Measurements from ENCODE around the gene GMPS. TPM values are rescaled to one million over a fixed set of nuclear protein-coding genes. Genes with fewer than 3 reads are reported as not detected.
A peak's percentile ranks its signal among the peaks of the same experiment; 100 is the strongest.
"Not testable (repeated sequence)": the region's sequence is repeated elsewhere in the genome, so short reads cannot be mapped to it uniquely, and the experiment has no call there.

Gene GMPS
- polyA plus RNA-seq, 1 donor, result 41.3 TPM

DNA sequence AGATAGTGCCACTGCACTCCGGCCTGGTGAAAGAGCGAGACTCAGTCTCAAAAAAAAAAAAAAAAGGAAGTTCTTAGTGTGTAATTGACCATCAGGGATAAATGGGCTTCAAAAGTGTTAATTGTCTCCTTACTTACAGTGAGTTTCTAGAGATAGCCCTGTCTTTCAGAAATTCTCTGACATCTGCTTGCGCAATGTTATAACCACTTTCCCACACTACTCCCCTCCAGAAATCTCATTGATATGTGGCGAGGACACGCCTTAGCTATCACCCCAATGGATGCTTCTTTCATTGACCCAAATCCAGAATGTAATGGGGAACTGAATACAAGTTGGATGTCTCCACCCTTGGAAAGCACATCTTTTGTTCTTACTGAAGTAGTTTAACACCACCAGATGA, 70.9 kb downstream of the GMPS start:
- no peak for DNase-seq (ENCODE audit: low read depth)

DNA sequence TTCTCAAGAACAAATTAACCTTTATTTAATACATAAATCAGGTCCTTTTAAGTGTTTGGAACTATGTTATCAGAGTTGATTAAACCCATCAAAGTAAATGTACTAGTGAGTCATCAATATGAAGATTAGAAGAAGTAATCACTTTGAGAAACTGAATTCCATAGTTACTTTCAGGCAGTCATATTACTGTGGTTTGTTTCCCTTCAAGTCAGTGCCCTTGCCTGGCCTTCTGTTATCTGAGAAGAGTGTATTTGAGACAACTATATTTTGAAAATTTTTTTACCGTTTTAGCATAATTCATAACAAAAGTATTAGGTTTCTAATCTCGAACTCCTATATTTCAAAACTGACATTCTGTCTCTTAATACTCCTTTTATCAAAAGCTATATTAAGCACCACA, 73.6 kb downstream of the GMPS start:
- no peak for DNase-seq (ENCODE audit: low read depth)

DNA sequence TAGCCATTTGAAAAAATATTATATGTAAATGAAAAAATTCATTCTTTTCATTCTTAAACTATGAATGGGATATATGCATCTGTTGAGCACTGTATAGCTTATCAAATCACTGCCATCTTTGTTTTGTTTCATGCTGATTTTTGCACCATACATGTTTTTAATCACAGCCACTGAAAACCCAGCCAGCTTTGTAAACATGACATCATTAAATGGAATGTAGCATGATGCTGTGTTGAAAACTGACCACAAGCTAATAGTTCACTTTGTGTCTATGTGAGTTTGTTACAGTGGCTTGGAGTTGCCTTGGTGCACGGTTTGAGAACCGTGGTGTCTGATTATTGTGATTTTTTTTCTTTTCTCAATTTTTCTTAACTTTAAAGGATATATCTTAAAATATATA, 75.7 kb downstream of the GMPS start:
- no peak for DNase-seq (ENCODE audit: low read depth)

DNA sequence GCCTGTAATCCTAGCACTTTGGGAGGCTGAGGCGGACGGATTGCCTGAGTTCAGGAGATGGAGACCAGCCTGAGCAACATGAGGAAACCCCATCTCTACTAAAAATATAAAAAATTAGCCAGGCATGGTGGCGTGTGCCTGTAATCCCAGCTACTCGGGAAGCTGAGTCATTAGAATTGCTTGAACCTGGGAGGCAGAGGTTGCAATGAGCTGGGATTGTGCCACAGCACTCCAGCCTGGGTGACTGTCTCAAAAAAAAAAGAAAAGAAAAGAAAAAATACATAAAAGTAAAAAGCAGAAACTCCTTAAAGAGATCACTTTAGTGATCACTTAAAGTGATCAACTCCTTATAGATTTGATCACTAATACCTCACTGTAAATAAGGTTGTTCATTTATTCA, 78.0 kb downstream of the GMPS start:
- no peak for DNase-seq (ENCODE audit: low read depth)

DNA sequence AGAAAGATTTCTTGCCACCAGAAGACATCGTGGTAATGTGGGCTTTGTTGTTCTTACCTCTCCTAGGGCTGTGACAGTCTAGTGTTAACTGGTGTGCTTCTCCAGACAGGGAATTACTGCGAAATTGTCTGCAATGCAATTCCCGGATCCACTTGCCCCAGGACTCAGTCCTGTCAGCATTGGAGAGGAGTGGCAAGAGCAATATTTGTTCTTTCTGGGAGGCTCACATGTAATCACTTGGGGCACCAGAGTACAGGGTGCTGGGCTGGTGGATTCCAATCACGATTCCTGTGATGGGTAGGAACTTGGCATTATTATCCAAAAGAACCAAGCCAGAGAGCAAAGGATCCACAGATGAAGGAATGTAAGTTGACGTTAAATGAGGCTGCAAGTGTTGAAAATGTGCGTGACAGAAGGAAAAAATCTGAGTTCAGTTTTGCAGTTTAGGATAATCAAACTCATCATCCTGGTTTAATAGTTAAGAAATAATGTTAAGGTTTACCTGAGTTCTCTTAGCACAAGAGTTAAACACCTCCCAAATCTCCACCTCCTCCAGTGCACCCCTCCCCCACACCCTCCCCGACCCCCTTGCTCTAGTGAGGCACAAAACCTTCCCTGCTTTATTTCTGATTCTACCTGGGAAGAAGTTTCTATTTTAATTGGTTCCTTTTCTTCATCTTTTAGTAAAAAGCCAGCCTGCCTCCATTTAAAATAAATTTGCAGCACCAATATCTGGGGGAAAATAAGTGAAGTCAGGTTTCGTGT, 79.2 kb downstream of the GMPS start:
- no peak for DNase-seq (ENCODE audit: low read depth)

DNA sequence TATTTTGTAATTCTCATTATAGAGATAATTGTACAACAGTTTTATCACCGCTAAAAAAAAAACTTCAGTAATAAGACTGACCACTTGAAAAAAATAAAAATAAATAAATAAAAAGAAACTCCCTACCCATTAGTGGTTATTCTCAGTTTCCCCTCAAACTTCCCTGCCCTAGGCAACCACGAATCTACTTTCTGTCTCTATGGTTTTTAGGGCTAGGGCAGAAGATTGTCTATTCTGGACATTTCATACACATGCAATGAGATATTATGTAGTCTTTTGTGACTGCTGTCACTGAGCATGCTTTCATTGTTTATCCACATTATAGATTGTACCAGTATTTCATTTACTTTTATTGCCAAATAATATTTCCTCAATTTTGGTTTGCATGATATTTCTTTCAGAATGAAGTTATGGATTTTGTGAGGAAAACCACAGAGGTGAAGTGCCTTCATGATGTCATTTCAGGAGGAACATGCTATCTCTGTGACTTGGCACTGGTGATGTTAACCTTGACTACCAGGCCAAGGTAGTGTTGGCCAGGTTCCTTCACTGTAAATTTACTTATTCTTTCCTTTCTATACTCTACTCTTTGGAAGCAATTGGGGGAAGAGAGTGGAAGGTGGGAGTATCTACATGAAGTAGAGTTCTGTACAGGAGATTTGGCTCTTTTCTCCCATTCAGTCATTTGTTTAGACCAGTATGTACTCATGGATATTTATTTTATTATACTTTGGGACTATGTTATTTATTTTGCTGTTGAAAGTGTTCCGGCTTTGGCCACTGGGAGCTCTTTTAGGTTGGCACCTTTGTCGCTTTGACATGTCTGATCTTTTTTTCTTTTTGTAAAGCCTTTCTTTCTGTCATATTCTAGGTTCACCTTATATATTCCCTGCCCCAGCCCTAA, 86.3 kb downstream of the GMPS start:
- DNase-seq (ENCODE audit: low read depth), result no peak

DNA sequence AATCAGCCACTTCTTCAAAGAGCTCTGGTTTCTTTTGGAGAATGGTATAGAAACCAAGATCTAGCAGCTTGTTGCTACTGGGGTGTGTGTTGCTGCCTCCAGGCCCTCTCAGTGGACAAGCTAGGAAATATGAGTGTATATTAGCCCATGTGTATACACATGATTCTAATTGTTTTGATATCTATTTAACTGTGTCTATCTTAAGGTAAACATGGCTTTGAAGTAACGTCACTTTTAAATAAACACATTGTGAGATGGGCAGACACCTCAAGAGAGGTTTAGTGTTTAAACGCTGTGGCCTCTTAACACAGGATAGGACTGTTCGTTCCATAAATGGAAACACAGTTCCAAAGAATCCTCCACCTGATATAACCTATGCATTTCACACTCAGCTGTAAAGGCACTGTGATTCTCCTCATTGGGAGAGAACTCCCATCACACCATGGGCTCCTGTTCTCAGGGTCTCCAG, 87.0 kb downstream of the GMPS start:
- DNase-seq (ENCODE audit: low read depth), result no peak

DNA sequence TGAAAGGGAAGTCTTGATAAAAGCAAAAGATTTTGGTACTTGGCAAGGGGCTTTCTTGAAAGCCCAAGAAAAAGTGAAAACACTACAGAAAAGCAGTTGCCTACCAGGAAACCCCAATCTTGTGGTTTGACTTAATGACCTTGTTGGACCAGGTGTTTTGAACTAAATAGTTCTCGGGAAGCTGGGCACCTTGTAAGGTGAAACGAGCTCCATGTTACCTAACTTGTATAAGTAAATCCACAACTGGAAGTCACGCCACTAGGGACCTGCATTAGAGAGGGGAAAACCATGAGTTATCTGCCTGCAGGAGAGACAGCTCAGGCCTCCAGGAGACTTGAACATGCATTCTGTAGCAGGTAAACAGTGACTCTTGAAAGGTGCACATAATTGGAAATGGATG, 88.2 kb downstream of the GMPS start:
- DNase-seq (ENCODE audit: low read depth), result no peak

DNA sequence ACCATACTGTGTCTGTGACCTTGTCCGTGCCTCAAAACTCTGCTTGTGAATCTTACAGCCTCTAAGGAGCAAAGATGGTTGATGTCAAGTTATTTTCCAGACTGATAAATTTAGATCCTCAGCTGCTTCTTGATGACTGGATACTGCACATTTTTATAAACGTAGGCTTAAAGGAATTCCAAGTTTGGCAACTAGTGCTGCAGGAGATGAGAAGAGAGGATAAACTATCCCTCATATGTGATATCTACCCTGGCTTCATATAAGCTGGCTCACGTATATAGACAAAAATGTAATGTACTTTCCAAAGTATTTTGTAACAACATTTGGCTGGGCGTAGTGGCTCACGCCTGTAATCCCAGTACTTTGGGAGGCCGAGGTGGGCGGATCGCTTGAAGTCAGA, 89.6 kb downstream of the GMPS start:
- peak; percentile 69 for DNase-seq (ENCODE audit: low read depth)

DNA sequence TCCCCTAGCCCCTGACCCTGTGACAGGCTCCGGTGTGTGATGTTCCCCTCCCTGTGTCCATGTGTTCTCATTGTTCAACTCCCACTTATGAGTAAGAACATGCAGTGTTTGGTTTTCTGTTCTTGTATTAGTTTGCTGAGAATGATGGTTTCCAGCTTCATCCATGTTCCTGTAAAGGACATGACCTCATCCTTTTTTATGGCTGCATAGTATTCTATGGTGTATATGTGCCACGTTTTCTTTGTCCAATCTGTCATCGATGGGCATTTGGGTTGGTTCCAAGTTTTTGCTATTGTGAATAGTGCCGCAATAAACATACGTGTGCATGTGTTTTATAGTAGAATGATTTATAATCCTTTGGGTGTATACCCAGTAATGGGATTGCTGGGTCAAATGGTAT, 90.6 kb downstream of the GMPS start:
- DNase-seq (ENCODE audit: low read depth), result not testable (repeated sequence)

DNA sequence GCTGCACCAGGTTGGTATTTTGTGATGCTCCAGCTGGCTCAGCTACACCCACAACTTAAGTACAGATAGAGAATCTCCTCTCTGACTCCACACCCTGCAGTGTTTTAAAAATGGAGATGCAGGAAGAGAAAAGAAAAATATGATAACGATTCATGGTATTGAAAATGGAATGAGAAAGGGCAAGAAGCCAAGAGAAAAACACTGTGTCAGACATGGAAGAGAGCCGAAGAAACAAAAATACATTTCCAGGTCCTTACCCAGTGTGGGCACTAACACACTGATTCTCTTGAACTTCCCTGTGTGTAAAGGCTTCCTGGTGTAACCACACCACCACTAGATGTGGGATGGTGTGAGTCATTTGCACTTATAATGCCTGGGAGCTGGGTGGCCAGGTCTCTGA, 93.1 kb downstream of the GMPS start:
- DNase-seq (ENCODE audit: low read depth), result no peak

DNA sequence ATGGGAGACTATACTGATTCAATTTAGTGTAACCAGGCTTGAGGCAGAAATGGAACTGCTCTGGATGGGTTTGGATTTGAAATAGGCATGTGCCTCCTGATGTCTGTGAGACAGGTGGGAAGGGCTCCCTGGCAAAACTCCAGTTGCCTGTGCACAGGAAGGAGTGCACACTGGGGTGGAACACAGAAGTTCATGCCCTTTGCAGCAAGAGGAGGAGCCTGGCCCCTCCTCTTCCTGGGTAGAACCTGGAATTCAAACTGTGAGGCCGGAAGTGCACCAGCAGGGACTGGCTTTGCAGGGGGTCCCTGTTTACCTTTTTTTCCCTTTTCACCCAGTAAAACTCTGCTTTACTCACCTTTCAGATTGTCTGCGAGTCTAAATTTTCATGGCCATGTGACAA, 99.9 kb downstream of the GMPS start:
- no peak for DNase-seq (ENCODE audit: low read depth)

DNA sequence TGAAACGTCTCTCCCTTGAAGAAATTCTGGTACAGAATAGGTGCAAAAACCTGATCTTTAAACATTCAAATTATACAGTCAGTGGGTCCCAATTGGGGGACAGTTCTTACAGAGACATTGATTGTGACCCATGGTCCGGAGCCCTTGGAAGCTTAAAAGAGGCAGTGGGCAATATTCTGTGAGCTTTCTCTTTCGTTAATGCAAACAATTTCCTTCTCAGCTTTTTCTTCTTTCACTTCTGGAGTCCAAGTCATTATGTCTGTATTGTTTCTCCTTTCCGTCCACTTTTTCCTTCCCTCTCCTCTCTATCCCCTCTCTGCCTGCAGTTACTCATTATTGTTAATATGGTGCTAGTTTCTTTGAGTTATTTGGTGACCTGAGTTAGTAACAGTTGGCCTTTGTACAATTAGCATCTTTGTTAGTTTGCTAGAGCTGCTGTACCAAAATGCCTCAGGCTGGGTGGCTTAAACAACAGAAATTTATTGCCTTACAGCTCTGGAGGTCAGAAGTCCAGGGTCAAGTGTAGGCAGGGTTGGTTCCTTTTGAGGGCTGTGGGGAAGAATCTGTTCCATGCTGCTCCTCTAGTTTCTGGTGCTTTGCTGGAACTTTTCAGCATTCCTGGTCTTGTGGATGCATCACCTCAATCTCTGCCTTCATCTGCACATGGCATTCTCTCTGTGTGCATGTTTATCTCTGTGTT, 102.6 kb downstream of the GMPS start:
- DNase-seq (ENCODE audit: low read depth), result no peak

DNA sequence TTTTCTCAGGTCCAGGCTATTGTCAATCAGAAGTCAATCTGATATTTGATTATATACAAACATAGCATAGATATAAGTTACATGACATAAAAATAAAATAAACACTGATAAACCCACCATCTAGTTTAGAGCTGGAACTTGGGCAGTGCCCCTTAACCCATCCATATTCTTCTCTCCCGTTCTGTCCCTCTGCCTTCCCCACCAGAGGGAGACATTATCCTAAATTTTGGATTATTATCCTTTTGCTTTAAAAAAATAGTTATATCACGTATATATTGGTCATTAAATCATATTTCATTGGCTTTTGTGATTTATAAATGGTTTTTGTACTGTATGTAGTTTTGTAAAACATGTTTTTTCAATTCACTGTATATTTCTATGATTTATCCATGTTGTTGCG, 107.9 kb downstream of the GMPS start:
- no peak for DNase-seq (ENCODE audit: low read depth)

DNA sequence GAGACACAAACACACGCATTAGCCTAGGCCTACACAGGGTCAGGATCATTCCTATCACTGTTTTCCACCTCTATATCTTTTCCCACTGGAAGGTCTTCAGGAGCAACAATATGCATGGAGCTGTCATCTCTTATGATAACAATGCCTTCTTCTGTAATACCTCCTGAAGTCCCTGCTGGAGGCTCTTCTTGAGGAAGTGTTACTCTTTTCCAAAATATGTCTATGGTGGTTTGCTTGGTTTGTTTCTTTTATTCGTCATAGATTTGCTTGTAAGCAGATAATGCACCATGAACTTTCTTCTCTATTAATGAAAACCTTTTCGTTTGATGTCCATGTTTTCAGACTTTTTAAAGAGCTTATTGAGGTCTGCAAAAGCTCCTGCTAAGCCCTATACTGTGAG, 109.3 kb downstream of the GMPS start:
- DNase-seq (ENCODE audit: low read depth), result no peak

DNA sequence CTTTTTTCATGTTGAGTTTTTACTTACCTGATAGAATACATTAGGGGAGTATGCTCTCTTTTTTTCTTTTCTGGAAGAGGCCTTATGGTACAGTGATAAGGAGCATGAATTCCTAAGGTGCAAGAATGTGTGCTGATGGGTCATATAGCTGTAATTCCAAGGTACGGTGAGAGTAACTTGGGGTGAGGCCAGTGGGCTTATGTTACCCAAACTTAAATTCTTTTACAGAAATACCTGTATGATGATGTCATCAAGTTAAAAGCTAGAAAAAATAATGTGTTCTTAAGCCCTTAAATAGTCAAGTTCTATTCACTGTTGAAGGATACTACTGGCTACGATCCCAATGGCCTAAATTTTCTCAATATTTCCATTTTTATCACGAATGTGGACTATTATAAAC, 111.2 kb downstream of the GMPS start:
- DNase-seq (ENCODE audit: low read depth), result no peak

DNA sequence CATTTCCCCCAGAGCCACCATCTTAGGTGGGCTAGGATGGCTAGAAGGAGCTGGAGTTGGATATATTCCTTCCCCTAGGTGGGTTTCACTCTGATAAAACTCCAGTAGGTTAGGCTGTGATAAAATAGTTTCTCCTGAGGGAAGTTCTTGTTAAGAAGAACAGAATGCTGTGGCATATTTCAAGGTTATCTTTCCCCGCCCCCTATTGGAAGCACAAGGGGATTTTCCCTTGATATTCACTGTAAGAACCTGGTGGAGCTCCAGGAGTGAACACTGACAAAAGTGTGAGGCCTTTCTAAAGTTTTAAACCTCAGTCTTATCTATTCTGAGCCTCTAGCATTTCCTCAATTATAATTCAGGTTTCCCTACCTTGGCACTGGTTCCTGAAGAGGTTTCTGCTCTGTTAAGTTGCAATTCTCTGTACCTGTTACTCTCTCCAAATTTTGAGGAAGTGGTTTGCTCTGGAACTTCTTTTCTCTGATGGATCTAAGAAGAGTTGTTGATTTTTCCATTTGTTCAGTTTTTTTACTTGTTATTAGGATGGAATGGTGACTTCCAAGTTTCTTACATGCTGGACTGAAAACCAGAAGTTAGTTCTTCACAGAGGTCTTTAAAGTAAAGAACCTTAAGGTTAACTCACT, 113.5 kb downstream of the GMPS start:
- DNase-seq (ENCODE audit: low read depth), result no peak

DNA sequence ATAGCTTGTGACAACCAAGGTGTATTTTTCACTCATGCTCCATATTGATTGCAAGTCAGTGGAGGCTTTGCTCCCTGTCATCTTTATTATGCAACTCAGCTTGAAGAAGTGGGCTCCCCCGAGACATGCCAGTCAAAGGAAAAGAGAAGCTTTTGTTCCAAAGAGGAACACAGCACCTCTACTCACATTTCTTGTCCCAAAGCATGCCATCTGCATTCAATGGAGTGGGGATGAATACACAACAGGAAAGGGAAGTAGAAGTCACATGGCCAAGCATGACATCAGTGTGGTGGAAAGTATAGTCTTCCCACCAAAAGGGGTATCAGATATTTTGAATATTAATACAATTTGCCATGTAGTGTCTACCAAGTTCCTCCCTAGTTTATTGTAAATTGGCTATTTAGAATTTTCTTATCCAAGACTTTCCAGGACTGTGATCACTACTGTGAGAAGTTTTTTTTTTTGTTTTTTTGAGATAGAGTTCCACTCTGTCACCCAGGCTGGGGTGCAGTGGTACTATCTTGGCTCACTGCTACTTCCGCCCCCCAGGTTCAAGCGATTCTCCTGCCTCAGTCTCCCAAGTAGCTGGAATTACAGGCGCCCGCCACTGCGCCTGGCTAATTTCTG, 114.5 kb downstream of the GMPS start:
- no peak for DNase-seq (ENCODE audit: low read depth)

DNA sequence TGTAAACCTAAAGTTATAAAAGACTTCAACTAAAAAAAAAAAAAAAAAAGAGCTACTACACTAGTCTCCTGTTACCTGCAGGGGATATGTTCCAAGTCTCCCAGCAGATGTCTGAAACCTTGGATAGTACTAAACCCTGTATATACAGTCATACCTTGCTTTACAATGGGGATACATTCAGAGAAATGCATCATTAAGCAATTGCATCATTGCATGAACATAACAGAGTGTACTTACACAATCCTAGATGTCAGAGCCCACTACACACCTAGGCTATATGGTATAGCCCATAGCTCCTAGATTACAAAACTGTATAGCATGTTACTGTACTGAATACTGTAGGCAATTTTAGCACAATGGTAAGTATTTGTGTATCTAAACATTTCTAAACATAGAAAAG, 119.1 kb downstream of the GMPS start:
- DNase-seq (ENCODE audit: low read depth), result no peak

DNA sequence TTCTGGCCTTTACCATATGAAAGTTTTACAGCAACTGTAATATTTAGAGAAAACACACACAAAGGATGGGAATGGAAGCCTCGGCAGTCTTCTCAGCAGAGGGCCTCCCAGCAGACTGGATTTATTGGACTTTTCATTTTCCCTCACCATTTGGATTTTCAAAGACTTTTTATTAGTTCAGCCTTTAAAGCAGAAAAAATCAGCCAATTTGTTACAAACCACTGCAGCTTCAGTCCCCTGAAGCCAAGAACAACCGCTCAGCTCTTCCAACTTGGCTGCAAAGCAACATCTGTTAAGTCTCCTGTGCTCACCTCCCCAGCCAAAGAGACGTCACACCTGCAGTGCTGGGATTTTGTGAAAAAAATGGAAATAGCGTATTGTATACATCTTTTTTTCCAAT, 120.8 kb downstream of the GMPS start:
- DNase-seq (ENCODE audit: low read depth), result peak; percentile 63

DNA sequence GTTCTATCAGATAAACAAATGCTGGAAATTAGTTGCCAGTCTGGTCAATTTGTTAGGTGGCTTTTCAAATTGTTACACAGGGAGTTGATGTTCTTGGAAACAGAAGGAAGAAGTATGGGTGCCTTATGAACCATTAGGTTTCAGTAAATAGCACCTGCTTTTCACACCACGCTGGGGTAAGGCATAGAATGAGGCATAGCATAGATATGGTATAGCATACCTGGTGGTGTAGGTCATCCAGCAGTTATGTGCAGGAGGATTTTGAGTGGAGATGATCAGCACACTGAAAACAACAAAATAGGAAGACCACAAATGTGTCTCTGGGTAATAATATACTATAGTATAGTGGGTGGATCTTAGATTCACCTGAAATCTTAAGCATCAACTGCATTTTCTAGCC, 121.4 kb downstream of the GMPS start:
- no peak for DNase-seq (ENCODE audit: low read depth)

Data from forelimb muscle (tissue), 1 donor.